GM23338 (cell line): ENCODE measurements around the gene SMIM35. TPM values are rescaled to one million over a fixed set of nuclear protein-coding genes. Genes with fewer than 3 reads are reported as not detected.

Experiments
- ATAC-seq: fragments of 200-7000 bp; cut with Tn5 transposase; 3 replicates; pipeline ENCODE4 v1.9.1; 2020
- DNase-seq: peaks from one replicate; pipeline ENCODE4 v3.0.0-alpha.2; 2015; ENCODE audit warnings: low spot score
- H2AFZ ChIP-seq: fragments of 200-600 bp; sonication (generic); 2 replicates; pipeline ENCODE4 v1.8.0; 2016; ENCODE audit warnings: antibody characterized with exemption, mild to moderate bottlenecking, moderate library complexity
- H3F3A ChIP-seq: fragments of 200-600 bp; sonication (generic); replicated peaks from 2 replicates; pipeline ENCODE4 v1.8.0; 2017; ENCODE audit warnings: antibody characterized with exemption, mixed run types, low read depth
- H3K27ac ChIP-seq: fragments of 200-600 bp; sonication (generic); 2 replicates; pipeline ENCODE4 v1.6.1; 2016; ENCODE audit warnings: low read depth
- H3K27me3 ChIP-seq: fragments of 200-600 bp; sonication (generic); 2 replicates; pipeline ENCODE4 v1.8.0; 2016; ENCODE audit warnings: mild to moderate bottlenecking, mixed run types, moderate library complexity; ENCODE audit not compliant: insufficient read depth
- H3K36me3 ChIP-seq: fragments of 200-600 bp; sonication (generic); 2 replicates; pipeline ENCODE4 v1.8.0; 2016; ENCODE audit warnings: mild to moderate bottlenecking; ENCODE audit not compliant: insufficient read depth
- H3K4me1 ChIP-seq: fragments of 200-600 bp; sonication (generic); 2 replicates; pipeline ENCODE4 v1.8.0; 2016; ENCODE audit warnings: mild to moderate bottlenecking, moderate library complexity; ENCODE audit not compliant: insufficient read depth
- H3K4me2 ChIP-seq: fragments of 200-600 bp; sonication (generic); 2 replicates; pipeline ENCODE4 v1.7.1; 2017; ENCODE audit warnings: mixed run types
- H3K4me3 ChIP-seq: fragments of 200-600 bp; sonication (generic); 2 replicates; pipeline ENCODE4 v1.6.1; 2016; ENCODE audit warnings: mixed run types
- H3K79me2 ChIP-seq: fragments of 200-600 bp; sonication (generic); replicated peaks from 2 replicates; pipeline ENCODE4 v1.8.0; 2017; ENCODE audit warnings: mild to moderate bottlenecking; ENCODE audit not compliant: insufficient read depth
- H3K9me2 ChIP-seq: fragments of 200-600 bp; sonication (generic); 2 replicates; pipeline ENCODE4 v1.8.0; 2017; ENCODE audit not compliant: insufficient read depth
- H4K20me1 ChIP-seq: fragments of 200-600 bp; sonication (generic); replicated peaks from 2 replicates; pipeline ENCODE4 v1.8.0; 2017; ENCODE audit warnings: mild to moderate bottlenecking; ENCODE audit not compliant: insufficient read depth
- H3K27ac Mint-ChIP-seq: 2 replicates; pipeline ENCODE4 v1.8.0; 2020; ENCODE audit warnings: inconsistent platforms, mild to moderate bottlenecking, moderate library complexity, mixed read lengths
- H3K27me3 Mint-ChIP-seq: 3 replicates; pipeline ENCODE4 v1.8.0; 2022; ENCODE audit warnings: low read depth, mild to moderate bottlenecking, moderate library complexity, mixed read lengths, inconsistent platforms; ENCODE audit not compliant: insufficient read depth, poor library complexity
- H3K36me3 Mint-ChIP-seq: 3 replicates; pipeline ENCODE4 v1.8.0; 2021; ENCODE audit warnings: low read depth, mild to moderate bottlenecking, inconsistent platforms, moderate library complexity, mixed read lengths
- H3K4me1 Mint-ChIP-seq: 3 replicates; pipeline ENCODE4 v1.8.0; 2020; ENCODE audit warnings: mild to moderate bottlenecking, inconsistent platforms, mixed read lengths
- H3K4me3 Mint-ChIP-seq: 3 replicates; pipeline ENCODE4 v1.8.0; 2021; ENCODE audit warnings: moderate library complexity, mild to moderate bottlenecking, inconsistent platforms, mixed read lengths
- H3K9me3 Mint-ChIP-seq: 3 replicates; pipeline ENCODE4 v1.8.0; 2020; ENCODE audit warnings: moderate library complexity, mild to moderate bottlenecking, inconsistent platforms, mixed read lengths
- CREB1 ChIP-seq: fragments of 250-450 bp; sonication (Bioruptor Pico); IDR thresholded peaks from 2 replicates; pipeline ENCODE4 v1.5.0; 2020; ENCODE audit warnings: low read depth, mild to moderate bottlenecking, moderate library complexity
- CTCF ChIP-seq, 2 experiments: fragments of 200-600 bp in 1 of 2; sonication (generic) in 1 of 2; conservative IDR thresholded peaks; 2 replicates each; pipeline versions ENCODE4 v1.5.1 to v1.6.1; 2016 to 2017; ENCODE audit warnings: antibody characterized with exemption in 2 of 2, low read depth in 2 of 2, mild to moderate bottlenecking in 2 of 2, moderate library complexity in 1 of 2
- EZH2 ChIP-seq: fragments of 200-600 bp; sonication (generic); IDR thresholded peaks from one replicate; pipeline ENCODE4 v1.8.0; 2017; ENCODE audit warnings: antibody characterized with exemption, mild to moderate bottlenecking, low read depth; ENCODE audit not compliant: unreplicated experiment
- EZH2phosphoT487 ChIP-seq: fragments of 200-600 bp; sonication (generic); IDR thresholded peaks from one replicate; pipeline ENCODE4 v1.8.1; 2018; ENCODE audit warnings: antibody characterized with exemption; ENCODE audit not compliant: unreplicated experiment
- JUNB ChIP-seq: IDR thresholded peaks from one replicate; pipeline ENCODE4 v1.6.1; 2016; ENCODE audit warnings: antibody characterized with exemption; ENCODE audit not compliant: unreplicated experiment
- NANOG ChIP-seq: IDR thresholded peaks from 2 replicates; pipeline ENCODE4 v1.6.1; 2016; ENCODE audit warnings: antibody characterized with exemption, borderline replicate concordance
- POLR2AphosphoS5 ChIP-seq: IDR thresholded peaks from 2 replicates; pipeline ENCODE4 v1.6.1; 2016; ENCODE audit warnings: antibody characterized with exemption, low read depth
- REST ChIP-seq: IDR thresholded peaks from one replicate; pipeline ENCODE4 v1.6.1; 2018; ENCODE audit warnings: antibody characterized with exemption; ENCODE audit not compliant: unreplicated experiment
- STAT1 ChIP-seq: IDR thresholded peaks from one replicate; pipeline ENCODE4 v1.6.1; 2016; ENCODE audit warnings: antibody characterized with exemption; ENCODE audit not compliant: unreplicated experiment
- ZNF114 ChIP-seq: fragments of 250-450 bp; sonication (Bioruptor Pico); IDR thresholded peaks from 2 replicates; pipeline ENCODE4 v1.5.0; 2020; ENCODE audit warnings: mild to moderate bottlenecking, moderate library complexity
- ZNF331 ChIP-seq: fragments of 250-450 bp; sonication (Bioruptor Pico); IDR thresholded peaks from 2 replicates; pipeline ENCODE4 v1.5.0; 2020; ENCODE audit warnings: low read depth, mild to moderate bottlenecking, moderate library complexity
- polyA plus RNA-seq: library from polyadenylated mRNA; unstranded; fragments of >200 nt; fragmentation: Nextera tagmentation; extraction: Ambion mirVana; gene quantifications from 2 replicates; pipeline ENCODE4 v1.2.1, GENCODE V29; 2016
- total RNA-seq: library from RNA; depleted of rRNA; stranded (reverse); fragments of >200 nt; shearing (Covaris generic); gene quantifications from 2 replicates; pipeline ENCODE4 v1.2.3, GENCODE V29; 2014
- TF ChIP-seq, protein P1 (sequence below): fragments of 250-450 bp; sonication (Bioruptor Pico); IDR thresholded peaks from 2 replicates; pipeline ENCODE4 v1.5.0; 2020; ENCODE audit warnings: mild to moderate bottlenecking, moderate library complexity
- TF ChIP-seq, protein P2 (sequence below): IDR thresholded peaks from 2 replicates; pipeline ENCODE4 v1.6.1; 2016; ENCODE audit warnings: antibody characterized with exemption

Gene SMIM35
- total and polyA plus RNA-seq, 2 experiments from 2014 or later = not detected

- Mint-ChIP-seq H3K27me3 (peaks cover 11% of the 10 kb centered on the region), H3K9me3 (no peaks in the 10 kb centered on the region), H3K36me3 (no peaks in the 10 kb centered on the region; the same call in 2 of the 3 replicates), H3K27ac (no peak overlapping the region), H3K4me1 (peaks cover 26% of the 10 kb centered on the region), H3K4me3 (no peak overlapping the region)
- Histone ChIP-seq H3K4me3 (no peak overlapping the region), H4K20me1 (no peaks in the 10 kb centered on the region), H3K9me2 (peaks cover 3% of the 10 kb centered on the region; the same call in 1 of the 2 replicates), H3K27me3 (no peaks in the 10 kb centered on the region), H2AFZ (no peak overlapping the region), H3K36me3 (no peaks in the 10 kb centered on the region), H3F3A (no peaks in the 10 kb centered on the region), H3K27ac (no peak overlapping the region), H3K4me2 (no peak overlapping the region), H3K79me2 (no peaks in the 10 kb centered on the region), H3K4me1 (peaks cover 7% of the 10 kb centered on the region)
- DNase-seq (no peak), ATAC-seq (no peak)
- TF ChIP-seq, protein P1, sequence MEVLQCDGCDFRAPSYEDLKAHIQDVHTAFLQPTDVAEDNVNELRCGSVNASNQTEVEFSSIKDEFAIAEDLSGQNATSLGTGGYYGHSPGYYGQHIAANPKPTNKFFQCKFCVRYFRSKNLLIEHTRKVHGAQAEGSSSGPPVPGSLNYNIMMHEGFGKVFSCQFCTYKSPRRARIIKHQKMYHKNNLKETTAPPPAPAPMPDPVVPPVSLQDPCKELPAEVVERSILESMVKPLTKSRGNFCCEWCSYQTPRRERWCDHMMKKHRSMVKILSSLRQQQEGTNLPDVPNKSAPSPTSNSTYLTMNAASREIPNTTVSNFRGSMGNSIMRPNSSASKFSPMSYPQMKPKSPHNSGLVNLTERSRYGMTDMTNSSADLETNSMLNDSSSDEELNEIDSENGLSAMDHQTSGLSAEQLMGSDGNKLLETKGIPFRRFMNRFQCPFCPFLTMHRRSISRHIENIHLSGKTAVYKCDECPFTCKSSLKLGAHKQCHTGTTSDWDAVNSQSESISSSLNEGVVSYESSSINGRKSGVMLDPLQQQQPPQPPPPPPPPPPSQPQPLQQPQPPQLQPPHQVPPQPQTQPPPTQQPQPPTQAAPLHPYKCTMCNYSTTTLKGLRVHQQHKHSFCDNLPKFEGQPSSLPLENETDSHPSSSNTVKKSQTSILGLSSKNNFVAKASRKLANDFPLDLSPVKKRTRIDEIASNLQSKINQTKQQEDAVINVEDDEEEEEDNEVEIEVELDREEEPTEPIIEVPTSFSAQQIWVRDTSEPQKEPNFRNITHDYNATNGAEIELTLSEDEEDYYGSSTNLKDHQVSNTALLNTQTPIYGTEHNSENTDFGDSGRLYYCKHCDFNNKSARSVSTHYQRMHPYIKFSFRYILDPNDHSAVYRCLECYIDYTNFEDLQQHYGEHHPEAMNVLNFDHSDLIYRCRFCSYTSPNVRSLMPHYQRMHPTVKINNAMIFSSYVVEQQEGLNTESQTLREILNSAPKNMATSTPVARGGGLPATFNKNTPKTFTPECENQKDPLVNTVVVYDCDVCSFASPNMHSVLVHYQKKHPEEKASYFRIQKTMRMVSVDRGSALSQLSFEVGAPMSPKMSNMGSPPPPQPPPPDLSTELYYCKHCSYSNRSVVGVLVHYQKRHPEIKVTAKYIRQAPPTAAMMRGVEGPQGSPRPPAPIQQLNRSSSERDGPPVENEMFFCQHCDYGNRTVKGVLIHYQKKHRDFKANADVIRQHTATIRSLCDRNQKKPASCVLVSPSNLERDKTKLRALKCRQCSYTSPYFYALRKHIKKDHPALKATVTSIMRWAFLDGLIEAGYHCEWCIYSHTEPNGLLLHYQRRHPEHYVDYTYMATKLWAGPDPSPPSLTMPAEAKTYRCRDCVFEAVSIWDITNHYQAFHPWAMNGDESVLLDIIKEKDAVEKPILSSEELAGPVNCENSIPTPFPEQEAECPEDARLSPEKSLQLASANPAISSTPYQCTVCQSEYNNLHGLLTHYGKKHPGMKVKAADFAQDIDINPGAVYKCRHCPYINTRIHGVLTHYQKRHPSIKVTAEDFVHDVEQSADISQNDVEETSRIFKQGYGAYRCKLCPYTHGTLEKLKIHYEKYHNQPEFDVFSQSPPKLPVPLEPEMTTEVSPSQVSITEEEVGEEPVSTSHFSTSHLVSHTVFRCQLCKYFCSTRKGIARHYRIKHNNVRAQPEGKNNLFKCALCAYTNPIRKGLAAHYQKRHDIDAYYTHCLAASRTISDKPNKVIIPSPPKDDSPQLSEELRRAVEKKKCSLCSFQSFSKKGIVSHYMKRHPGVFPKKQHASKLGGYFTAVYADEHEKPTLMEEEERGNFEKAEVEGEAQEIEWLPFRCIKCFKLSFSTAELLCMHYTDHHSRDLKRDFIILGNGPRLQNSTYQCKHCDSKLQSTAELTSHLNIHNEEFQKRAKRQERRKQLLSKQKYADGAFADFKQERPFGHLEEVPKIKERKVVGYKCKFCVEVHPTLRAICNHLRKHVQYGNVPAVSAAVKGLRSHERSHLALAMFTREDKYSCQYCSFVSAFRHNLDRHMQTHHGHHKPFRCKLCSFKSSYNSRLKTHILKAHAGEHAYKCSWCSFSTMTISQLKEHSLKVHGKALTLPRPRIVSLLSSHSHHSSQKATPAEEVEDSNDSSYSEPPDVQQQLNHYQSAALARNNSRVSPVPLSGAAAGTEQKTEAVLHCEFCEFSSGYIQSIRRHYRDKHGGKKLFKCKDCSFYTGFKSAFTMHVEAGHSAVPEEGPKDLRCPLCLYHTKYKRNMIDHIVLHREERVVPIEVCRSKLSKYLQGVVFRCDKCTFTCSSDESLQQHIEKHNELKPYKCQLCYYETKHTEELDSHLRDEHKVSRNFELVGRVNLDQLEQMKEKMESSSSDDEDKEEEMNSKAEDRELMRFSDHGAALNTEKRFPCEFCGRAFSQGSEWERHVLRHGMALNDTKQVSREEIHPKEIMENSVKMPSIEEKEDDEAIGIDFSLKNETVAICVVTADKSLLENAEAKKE (CRISPR knock-in tag) = no peak
- TF ChIP-seq JUNB (no peak), CREB1 (CRISPR knock-in tag) (no peak), STAT1 (no peak), ZNF114 (CRISPR knock-in tag) (no peak), NANOG (no peak), EZH2 (no peak), EZH2phosphoT487 (no peak), ZNF331 (CRISPR knock-in tag) (no peak), POLR2AphosphoS5 (no peak), CTCF (conservative IDR thresholded peaks at IDR 0.05; ENCODE audit: low read depth in 2 of 2) (no peak), REST (no peak)
- TF ChIP-seq, protein P2, sequence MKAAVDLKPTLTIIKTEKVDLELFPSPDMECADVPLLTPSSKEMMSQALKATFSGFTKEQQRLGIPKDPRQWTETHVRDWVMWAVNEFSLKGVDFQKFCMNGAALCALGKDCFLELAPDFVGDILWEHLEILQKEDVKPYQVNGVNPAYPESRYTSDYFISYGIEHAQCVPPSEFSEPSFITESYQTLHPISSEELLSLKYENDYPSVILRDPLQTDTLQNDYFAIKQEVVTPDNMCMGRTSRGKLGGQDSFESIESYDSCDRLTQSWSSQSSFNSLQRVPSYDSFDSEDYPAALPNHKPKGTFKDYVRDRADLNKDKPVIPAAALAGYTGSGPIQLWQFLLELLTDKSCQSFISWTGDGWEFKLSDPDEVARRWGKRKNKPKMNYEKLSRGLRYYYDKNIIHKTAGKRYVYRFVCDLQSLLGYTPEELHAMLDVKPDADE = no peak
Measured at GRCh38 chr11:118104491-118104890, 17.7 kb upstream of the SMIM35 start.
